GM19463 (cell line): ENCODE results near the gene COX6A2.
"Not testable (repeated sequence)": the region's sequence is repeated elsewhere in the genome, so short reads cannot be mapped to it uniquely, and the experiment has no call there.

ENCODE experiments used
- ATAC-seq: cut with Tn5 transposase; IDR thresholded peaks from one replicate; pipeline ENCODE4 v1.9.1; 2021; ENCODE audit warnings: mild to moderate bottlenecking, moderate library complexity; ENCODE audit not compliant: unreplicated experiment

COX6A2 gene

GRCh38 chr16:31461921-31462804, 34.0 kb upstream of the COX6A2 start:
- ATAC-seq, result no peak

- no peak for ATAC-seq
Observed at GRCh38 chr16:31461201-31461920, 33.2 kb upstream of the COX6A2 start.

- ATAC-seq, result no peak
Observed at GRCh38 chr16:31460582-31461002, 32.4 kb upstream of the COX6A2 start.

GRCh38 chr16:31459687-31460581, 31.8 kb upstream of the COX6A2 start:
- peak; percentile 67 for ATAC-seq

- ATAC-seq, result peak; percentile 68
Observed at GRCh38 chr16:31458844-31459686, 30.9 kb upstream of the COX6A2 start, which contains the start of gene ARMC5. TSS of gene ARMC5 (plus strand) at chr16:31459501. CDS start at chr16:31459525, 24 bp downstream.

- no peak for ATAC-seq
Observed at GRCh38 chr16:31458073-31458843, 30.1 kb upstream of the COX6A2 start.

- ATAC-seq, result no peak
Observed at GRCh38 chr16:31456988-31457360, 28.8 kb upstream of the COX6A2 start.

GRCh38 chr16:31455601-31456314, 27.6 kb upstream of the COX6A2 start:
- ATAC-seq, result no peak

- ATAC-seq, result no peak
Observed at GRCh38 chr16:31453255-31454204, 25.4 kb upstream of the COX6A2 start.

- ATAC-seq, result no peak
Observed at GRCh38 chr16:31452631-31453106, 24.5 kb upstream of the COX6A2 start.

GRCh38 chr16:31451681-31452351, 23.7 kb upstream of the COX6A2 start:
- peak; percentile 68 for ATAC-seq

- no peak for ATAC-seq
Observed at GRCh38 chr16:31451201-31451600, 23.0 kb upstream of the COX6A2 start.

- ATAC-seq, result not testable (repeated sequence)
Observed at GRCh38 chr16:31445931-31446330, 17.8 kb upstream of the COX6A2 start.

- ATAC-seq, result no peak
Observed at GRCh38 chr16:31441956-31442355, 13.8 kb upstream of the COX6A2 start.

GRCh38 chr16:31440516-31441184, 12.5 kb upstream of the COX6A2 start:
- ATAC-seq, result no peak

GRCh38 chr16:31439519-31439918, 11.4 kb upstream of the COX6A2 start:
- ATAC-seq, result no peak
